Measurements from ENCODE around the gene PNPO.
"Not testable (repeated sequence)": the region's sequence is repeated elsewhere in the genome, so short reads cannot be mapped to it uniquely, and the experiment has no call there.

PNPO gene

GRCh38 chr17:47980541-47980940 is 39.2 kb downstream of the PNPO start:
- no peak for FAIRE-seq

GRCh38 chr17:47981462-47981861 is 40.1 kb downstream of the PNPO start:
- FAIRE-seq, result no peak

- no peak for FAIRE-seq
These were observed 40.8 kb downstream of the PNPO start for GRCh38 chr17:47982091-47982617.

- no peak for FAIRE-seq
These were observed 41.4 kb downstream of the PNPO start for GRCh38 chr17:47982645-47983390.

- no peak for FAIRE-seq
These were observed 42.3 kb downstream of the PNPO start for GRCh38 chr17:47983492-47984223.

GRCh38 chr17:47986520-47986919 is 45.1 kb downstream of the PNPO start:
- no peak for FAIRE-seq

GRCh38 chr17:47987240-47987835 is 46.0 kb downstream of the PNPO start:
- FAIRE-seq, result no peak

GRCh38 chr17:47988445-47988844 is 47.1 kb downstream of the PNPO start:
- not testable (repeated sequence) for FAIRE-seq

- no peak for FAIRE-seq
These were observed 47.8 kb downstream of the PNPO start for GRCh38 chr17:47989159-47989558.

- no peak for FAIRE-seq
These were observed 48.3 kb downstream of the PNPO start for GRCh38 chr17:47989700-47990099.

- no peak for FAIRE-seq
These were observed 49.8 kb downstream of the PNPO start for GRCh38 chr17:47990962-47991731.

- no peak for FAIRE-seq
These were observed 50.8 kb downstream of the PNPO start for GRCh38 chr17:47992216-47992615.

GRCh38 chr17:47993031-47993564 is 51.7 kb downstream of the PNPO start:
- no peak for FAIRE-seq

GRCh38 chr17:47993964-47994363 is 52.6 kb downstream of the PNPO start:
- no peak for FAIRE-seq

GRCh38 chr17:47994724-47995123 is 53.4 kb downstream of the PNPO start:
- no peak for FAIRE-seq

- FAIRE-seq, result no peak
These were observed 54.0 kb downstream of the PNPO start for GRCh38 chr17:47995241-47995935.

- FAIRE-seq, result no peak
These were observed 54.8 kb downstream of the PNPO start for GRCh38 chr17:47996201-47996600.

GRCh38 chr17:47997586-47997985 is 56.2 kb downstream of the PNPO start:
- FAIRE-seq, result no peak

- FAIRE-seq, result no peak
These were observed 56.7 kb downstream of the PNPO start for GRCh38 chr17:47998044-47998443.

Measured in islet of Langerhans (tissue), 1 donor.